Breast epithelium (tissue), 4 donors: ENCODE results near the gene PPT2. TPM values are rescaled to one million over a fixed set of nuclear protein-coding genes. Genes with fewer than 3 reads are reported as not detected.
A peak's percentile ranks its signal among the peaks of the same experiment; 100 is the strongest.

Source experiments
- DNase-seq, 2 donors: peaks; one replicate each; pipeline ENCODE4 v3.0.0-alpha.2; 2019; ENCODE audit warnings: low spot score in 2 of 2
- H3K27ac ChIP-seq, 2 donors: fragments of 200-600 bp; sonication (generic) in 1 of 2; one replicate each; pipeline ENCODE4 v1.5.1; 2016 to 2019; ENCODE audit warnings: mild to moderate bottlenecking in 1 of 2
- H3K27me3 ChIP-seq, 2 donors: fragments of 200-600 bp; sonication (generic) in 1 of 2; one replicate each; pipeline versions ENCODE4 v1.5.1 to v1.6.0; 2017 to 2019; ENCODE audit warnings: control low read depth in 1 of 2, mild to moderate bottlenecking in 1 of 2
- H3K36me3 ChIP-seq: fragments of 200-600 bp; one replicate; pipeline ENCODE4 v1.5.1; 2019
- H3K4me1 ChIP-seq, 2 donors: fragments of 200-600 bp; sonication (generic); one replicate each; pipeline ENCODE4 v1.5.1; 2016 to 2019; ENCODE audit warnings: control low read depth in 1 of 2
- H3K4me3 ChIP-seq, 3 donors: fragments of 200-600 bp; sonication (generic); 1 replicate in 2 of 3; 2 replicates in 1 of 3; pipeline ENCODE4 v1.5.1; 2016 to 2019; ENCODE audit warnings: mild to moderate bottlenecking in 3 of 3, moderate library complexity in 2 of 3
- H3K9me3 ChIP-seq, 2 donors: fragments of 200-600 bp; sonication (generic) in 1 of 2; one replicate each; pipeline ENCODE4 v1.5.1; 2016 to 2019; ENCODE audit warnings: control low read depth in 1 of 2
- POLR2A ChIP-seq: fragments of 450-650 bp; IDR thresholded peaks from one replicate; pipeline ENCODE4 v1.6.1; 2016; ENCODE audit warnings: antibody characterized with exemption, mild to moderate bottlenecking, moderate library complexity
- POLR2AphosphoS5 ChIP-seq, 3 donors: sonication (generic); formaldehyde crosslinking; IDR thresholded peaks; one replicate each; pipeline ENCODE4 v1.6.1; 2017; ENCODE audit warnings: antibody characterized with exemption in 3 of 3
- intact Hi-C: fragments of 100-400 bp; cut with DNase I; formaldehyde crosslinking; loops from one replicate; pipeline ENCODE4 v1.15.1; 2023; ENCODE audit warnings: low total_unique reads
- total RNA-seq, 3 donors: library from RNA; depleted of rRNA; stranded (reverse); fragments of >200 nt; gene quantifications; one replicate each; pipeline ENCODE4 v1.1.0, GENCODE V29; 2016
- TF ChIP-seq, protein P1 (sequence below), 3 donors: fragments of 450-650 bp; IDR thresholded peaks; one replicate each; pipeline ENCODE4 v1.5.1; 2016 to 2017; ENCODE audit warnings: antibody characterized with exemption in 3 of 3, mild to moderate bottlenecking in 3 of 3, moderate library complexity in 3 of 3

The PPT2 gene
- total RNA-seq, 3 donors from 2014 or later: 18.4 to 59.6 (median 28.5) TPM

DNA sequence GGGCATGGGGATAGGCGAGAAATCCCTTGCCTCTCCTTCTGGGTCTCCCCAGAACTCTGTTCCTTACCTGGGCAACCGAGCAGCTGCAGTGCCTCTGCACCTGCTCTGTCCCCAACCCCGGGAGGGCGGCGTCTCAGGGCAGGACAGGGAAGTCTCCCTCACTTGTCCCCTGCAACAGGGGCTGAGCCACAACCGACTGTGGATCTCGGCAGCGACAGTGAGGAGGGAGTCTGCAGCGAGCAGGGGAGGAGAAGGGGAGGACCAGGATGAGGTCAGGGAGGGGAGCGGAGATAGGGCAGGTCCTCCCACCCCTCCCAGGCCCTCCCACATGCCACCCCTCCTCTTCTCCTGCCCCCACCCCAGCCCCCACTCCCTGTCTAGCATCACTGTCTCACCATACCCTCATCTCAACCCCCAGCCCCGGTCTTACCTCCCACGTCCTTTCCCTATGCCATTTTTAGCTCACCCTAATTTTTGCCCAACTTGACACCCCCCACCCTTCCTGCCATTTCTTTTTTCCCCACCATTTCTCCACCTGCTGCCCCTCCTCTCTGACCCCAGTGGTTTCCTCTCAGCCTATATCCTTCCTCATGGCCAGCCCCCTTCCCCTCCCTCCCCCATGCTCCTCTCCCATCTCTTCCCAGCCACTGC, 44.7 kb upstream of the PPT2 start, which contains the start of gene TNXB:
TNXB (minus strand) TSS at position 225 of the 651 bp plus-strand sequence. CDS start 11,140 bp downstream, outside the sequence.
- intact Hi-C loops: no loop called here
- Histone ChIP-seq H3K9me3 (no peaks in the 10 kb centered on the region), H3K27ac (peak within 1 kb of the TSS; percentile 82 to 93), H3K4me1 (no peaks in the 10 kb centered on the region), H3K4me3 (peak within 1 kb of the TSS; percentile 45 to 61 (median 60)), H3K36me3 (no peaks in the 10 kb centered on the region), H3K27me3 (peaks cover 0 to 5% of the 10 kb centered on the region in 2 donors)
- no peak for DNase-seq
- TF ChIP-seq POLR2AphosphoS5 (IDR thresholded peaks at IDR 0.05): peak in 1 of 3 donors; percentile 43
- TF ChIP-seq POLR2A: no peak

- Histone ChIP-seq H3K27ac (peak overlapping the region; percentile 82 to 93), H3K36me3 (no peaks in the 10 kb centered on the region), H3K4me1 (no peaks in the 10 kb centered on the region), H3K4me3 (peak overlapping the region; percentile 45 to 61 (median 60)), H3K27me3 (peaks cover 0 to 5% of the 10 kb centered on the region in 2 donors), H3K9me3 (no peaks in the 10 kb centered on the region)
- DNase-seq: no peak
- TF ChIP-seq, protein P1, sequence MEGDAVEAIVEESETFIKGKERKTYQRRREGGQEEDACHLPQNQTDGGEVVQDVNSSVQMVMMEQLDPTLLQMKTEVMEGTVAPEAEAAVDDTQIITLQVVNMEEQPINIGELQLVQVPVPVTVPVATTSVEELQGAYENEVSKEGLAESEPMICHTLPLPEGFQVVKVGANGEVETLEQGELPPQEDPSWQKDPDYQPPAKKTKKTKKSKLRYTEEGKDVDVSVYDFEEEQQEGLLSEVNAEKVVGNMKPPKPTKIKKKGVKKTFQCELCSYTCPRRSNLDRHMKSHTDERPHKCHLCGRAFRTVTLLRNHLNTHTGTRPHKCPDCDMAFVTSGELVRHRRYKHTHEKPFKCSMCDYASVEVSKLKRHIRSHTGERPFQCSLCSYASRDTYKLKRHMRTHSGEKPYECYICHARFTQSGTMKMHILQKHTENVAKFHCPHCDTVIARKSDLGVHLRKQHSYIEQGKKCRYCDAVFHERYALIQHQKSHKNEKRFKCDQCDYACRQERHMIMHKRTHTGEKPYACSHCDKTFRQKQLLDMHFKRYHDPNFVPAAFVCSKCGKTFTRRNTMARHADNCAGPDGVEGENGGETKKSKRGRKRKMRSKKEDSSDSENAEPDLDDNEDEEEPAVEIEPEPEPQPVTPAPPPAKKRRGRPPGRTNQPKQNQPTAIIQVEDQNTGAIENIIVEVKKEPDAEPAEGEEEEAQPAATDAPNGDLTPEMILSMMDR (IDR thresholded peaks at IDR 0.05): no peak
- no peak for TF ChIP-seq POLR2A
- no peak for TF ChIP-seq POLR2AphosphoS5 (IDR thresholded peaks at IDR 0.05)
- intact Hi-C loops: no loop called here
These were observed 44.2 kb upstream of the PPT2 start for GRCh38 chr6:32109765-32110160.

- DNase-seq: no peak
- H3K36me3 ChIP-seq: peaks cover 3% of the 10 kb centered on the region
- TF ChIP-seq POLR2AphosphoS5 (IDR thresholded peaks at IDR 0.05): no peak
- TF ChIP-seq, protein P1 (IDR thresholded peaks at IDR 0.05): no peak
- no peak for TF ChIP-seq POLR2A
- H3K9me3 ChIP-seq: no peaks in the 10 kb centered on the region
- intact Hi-C loops: no loop called here
- H3K4me3 ChIP-seq: peak overlapping the region in 1 of 3 donors; percentile 61
- peak overlapping the region; percentile 82 to 93 for H3K27ac ChIP-seq
- peaks cover 0 to 5% of the 10 kb centered on the region in 2 donors for H3K27me3 ChIP-seq
- no peaks in the 10 kb centered on the region for H3K4me1 ChIP-seq
These were observed 43.3 kb upstream of the PPT2 start for GRCh38 chr6:32110632-32111031.

DNA sequence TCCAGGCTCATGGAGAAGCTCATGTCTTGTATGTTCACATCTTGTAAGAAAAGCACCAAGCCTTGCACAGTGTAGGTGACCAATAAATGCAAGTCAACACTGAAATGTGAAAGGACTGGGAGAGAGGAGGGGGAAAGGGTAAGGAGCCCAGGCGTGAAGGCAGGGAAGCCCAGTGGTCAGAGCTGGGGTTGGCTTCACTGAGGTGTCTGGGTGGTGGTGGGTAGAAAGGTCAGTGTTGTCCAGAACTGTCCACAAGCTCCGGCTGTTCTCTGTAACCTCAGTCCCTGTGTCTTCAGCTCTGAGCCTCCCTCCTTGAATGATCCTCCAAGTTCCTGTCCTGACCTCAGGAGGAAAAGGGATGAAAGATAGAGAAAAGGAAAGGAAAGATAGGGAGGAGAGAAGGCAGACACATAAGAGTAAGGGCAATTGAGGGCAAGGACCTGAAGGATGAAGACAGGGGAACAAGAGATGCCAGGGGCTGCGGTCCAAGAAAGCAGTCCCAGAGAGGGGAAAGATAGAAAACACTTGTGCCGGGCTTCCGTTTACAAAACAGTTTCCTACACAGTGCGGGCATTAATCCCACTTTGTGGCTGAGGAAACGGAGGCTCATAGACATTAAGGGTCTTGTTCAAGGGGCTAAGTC, 42.4 kb upstream of the PPT2 start:
- H3K27ac ChIP-seq: peak overlapping the region; percentile 82 to 93
- no peak for DNase-seq
- H3K4me1 ChIP-seq: no peaks in the 10 kb centered on the region
- TF ChIP-seq, protein P1 (IDR thresholded peaks at IDR 0.05): no peak
- no peak for TF ChIP-seq POLR2A
- peak in 1 of 3 donors; percentile 38 for TF ChIP-seq POLR2AphosphoS5 (IDR thresholded peaks at IDR 0.05)
- peaks cover 4% of the 10 kb centered on the region for H3K36me3 ChIP-seq
- no peaks in the 10 kb centered on the region for H3K9me3 ChIP-seq
- intact Hi-C loops: no loop called here
- H3K4me3 ChIP-seq: peak overlapping the region in 1 of 3 donors; percentile 8
- peaks cover 0 to 5% of the 10 kb centered on the region in 2 donors for H3K27me3 ChIP-seq

DNA sequence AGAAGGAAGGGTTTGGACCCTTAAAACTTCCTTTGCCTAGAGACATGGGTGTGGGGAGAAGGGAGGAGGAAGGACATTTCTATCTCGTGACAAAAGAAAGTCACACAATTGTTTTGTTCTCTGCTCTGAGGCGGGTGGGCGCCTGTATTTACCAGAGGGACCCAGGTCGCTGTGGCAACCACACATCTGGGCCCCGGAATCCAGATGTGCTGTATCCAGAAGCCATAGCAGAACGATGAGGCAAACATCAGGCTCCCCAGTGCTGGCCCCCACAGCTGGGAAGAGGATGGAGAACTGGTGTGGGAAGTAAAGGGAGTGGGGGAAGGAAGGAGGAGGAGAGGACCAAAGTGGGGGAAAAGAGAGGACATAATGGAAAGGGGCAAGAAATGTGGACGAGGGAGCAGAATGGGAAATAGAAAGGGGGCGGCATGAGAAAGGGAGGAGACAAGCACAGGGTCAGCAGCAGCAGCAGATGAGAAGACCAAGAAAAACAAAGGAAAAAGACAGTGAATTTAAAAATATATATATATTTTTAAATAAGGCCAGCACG, 41.4 kb upstream of the PPT2 start:
- peak overlapping the region; percentile 82 to 93 for H3K27ac ChIP-seq
- H3K27me3 ChIP-seq: peaks cover 0 to 5% of the 10 kb centered on the region in 2 donors
- no peak overlapping the region for H3K4me3 ChIP-seq
- H3K9me3 ChIP-seq: no peaks in the 10 kb centered on the region
- H3K36me3 ChIP-seq: peaks cover 4% of the 10 kb centered on the region
- H3K4me1 ChIP-seq: no peaks in the 10 kb centered on the region
- TF ChIP-seq POLR2A: no peak
- TF ChIP-seq, protein P1 (IDR thresholded peaks at IDR 0.05): no peak
- TF ChIP-seq POLR2AphosphoS5 (IDR thresholded peaks at IDR 0.05): peak in 1 of 3 donors; percentile 41
- intact Hi-C loops: no loop called here
- DNase-seq: peak in 1 of 2 donors; percentile 43
